OCI-LY3 (cell line): ENCODE measurements around the gene TBKBP1.

Experiments
- H2AFZ ChIP-seq: fragments of 200-600, 300-600 bp; shearing (Covaris generic); 2 replicates; pipeline ENCODE4 v1.6.0; 2014; ENCODE audit warnings: antibody characterized with exemption, low read depth, low read length
- H3K27ac ChIP-seq: fragments of 200-600, 300-600 bp; sonication (generic); 2 replicates; pipeline ENCODE4 v1.5.1; 2014; ENCODE audit warnings: mild to moderate bottlenecking, low read length, moderate library complexity, mixed read lengths
- H3K27me3 ChIP-seq: fragments of 200-600, 300-600 bp; sonication (generic); 2 replicates; pipeline ENCODE4 v1.6.1; 2014; ENCODE audit warnings: low read depth, low read length, mixed read lengths
- H3K36me3 ChIP-seq: fragments of 200-600, 300-600 bp; sonication (generic); replicated peaks from 2 replicates; pipeline ENCODE3; 2014; ENCODE audit warnings: low read depth, low read length, mixed read lengths
- H3K4me1 ChIP-seq: fragments of 300-600, 200-600 bp; sonication (generic); 2 replicates; pipeline ENCODE4 v1.6.1; 2014; ENCODE audit warnings: low read length, mixed read lengths
- H3K4me2 ChIP-seq: fragments of 200-600, 300-600 bp; sonication (generic); 2 replicates; pipeline ENCODE4 v1.6.1; 2014; ENCODE audit warnings: low read length, mixed read lengths
- H3K4me3 ChIP-seq: fragments of 300-600, 200-600 bp; sonication (generic); 2 replicates; pipeline ENCODE4 v1.5.1; 2014; ENCODE audit warnings: antibody characterized with exemption, mild to moderate bottlenecking, low read length, moderate library complexity
- H3K79me2 ChIP-seq: fragments of 300-600, 200-600 bp; shearing (Covaris generic); 2 replicates; pipeline ENCODE4 v1.6.1; 2014; ENCODE audit warnings: mild to moderate bottlenecking, low read length, mixed read lengths
- H3K9ac ChIP-seq: fragments of 300-600, 200-600 bp; shearing (Covaris generic); 2 replicates; pipeline ENCODE4 v1.6.0; 2014; ENCODE audit warnings: mild to moderate bottlenecking, low read length, moderate library complexity
- H3K9me3 ChIP-seq: fragments of 200-600, 300-600 bp; shearing (Covaris generic); 2 replicates; pipeline ENCODE4 v1.6.1; 2014; ENCODE audit warnings: low read length, mixed read lengths; ENCODE audit not compliant: insufficient read depth
- H4K20me1 ChIP-seq: fragments of 200-600, 300-600 bp; sonication (generic); 2 replicates; pipeline ENCODE4 v1.6.1; 2016; ENCODE audit warnings: low read length, mixed read lengths; ENCODE audit not compliant: insufficient read depth
- CTCF ChIP-seq: fragments of 200-600, 300-600 bp; sonication (generic); IDR thresholded peaks from 2 replicates; pipeline ENCODE4 v1.5.1; 2014; ENCODE audit warnings: antibody characterized with exemption, low read length, low read depth
- EZH2phosphoT487 ChIP-seq: fragments of 200-600 bp; shearing (Covaris generic); IDR thresholded peaks from 2 replicates; pipeline ENCODE4 v1.6.1; 2018; ENCODE audit warnings: antibody characterized with exemption, mixed run types, low read depth

TBKBP1 gene

GRCh38 chr17:47703191-47703591, 9.2 kb downstream of the TBKBP1 start:
- H3K9me3 ChIP-seq, result no peaks in the 10 kb centered on the region
- H3K4me2 ChIP-seq, result no peak overlapping the region
- H2AFZ ChIP-seq, result no peak overlapping the region
- no peaks in the 10 kb centered on the region for H4K20me1 ChIP-seq
- H3K79me2 ChIP-seq, result no peaks in the 10 kb centered on the region
- H3K36me3 ChIP-seq, result no peaks in the 10 kb centered on the region
- TF ChIP-seq CTCF (no peak), EZH2phosphoT487 (no peak)
- no peak overlapping the region for H3K4me3 ChIP-seq
- H3K9ac ChIP-seq, result no peak overlapping the region
- peaks cover 50% of the 10 kb centered on the region for H3K27me3 ChIP-seq
- peaks cover 10% of the 10 kb centered on the region; the same call in 1 of the 2 replicates for H3K4me1 ChIP-seq
- H3K27ac ChIP-seq, result no peak overlapping the region

DNA sequence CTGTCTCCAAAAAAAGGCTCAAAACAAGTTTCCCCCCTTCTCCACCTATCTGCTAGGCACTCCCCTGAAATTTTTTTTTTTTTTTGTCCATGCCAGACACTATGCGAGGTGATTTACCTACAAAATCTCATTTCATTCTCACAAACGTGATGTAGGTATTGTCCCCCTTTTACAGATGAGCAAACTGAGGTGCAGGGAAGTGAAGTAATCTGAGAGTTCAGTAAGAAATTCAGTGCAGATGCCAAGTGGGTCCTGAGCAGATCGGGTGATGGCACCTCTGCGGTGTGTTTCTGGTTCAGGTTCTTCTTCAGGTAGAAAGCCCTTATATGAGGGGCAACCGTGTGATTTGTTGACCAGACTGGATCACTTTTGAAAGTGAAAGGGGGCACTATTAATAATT, 9.7 kb downstream of the TBKBP1 start:
- Histone ChIP-seq H3K9ac (no peak overlapping the region), H3K36me3 (no peaks in the 10 kb centered on the region), H3K4me3 (no peak overlapping the region), H3K27me3 (peaks cover 50% of the 10 kb centered on the region), H3K4me2 (no peak overlapping the region), H3K4me1 (peaks cover 10% of the 10 kb centered on the region; the same call in 1 of the 2 replicates), H4K20me1 (no peaks in the 10 kb centered on the region), H2AFZ (no peak overlapping the region), H3K79me2 (no peaks in the 10 kb centered on the region), H3K9me3 (no peaks in the 10 kb centered on the region), H3K27ac (no peak overlapping the region)
- TF ChIP-seq CTCF, result no peak
- no peak for TF ChIP-seq EZH2phosphoT487

GRCh38 chr17:47704116-47704515, 10.2 kb downstream of the TBKBP1 start:
- Histone ChIP-seq H3K9me3 (no peaks in the 10 kb centered on the region), H3K27ac (no peak overlapping the region), H3K79me2 (no peaks in the 10 kb centered on the region), H3K4me1 (peaks cover 10% of the 10 kb centered on the region; the same call in 1 of the 2 replicates), H4K20me1 (no peaks in the 10 kb centered on the region), H3K4me2 (no peak overlapping the region), H3K27me3 (peaks cover 50% of the 10 kb centered on the region), H2AFZ (no peak overlapping the region), H3K4me3 (no peak overlapping the region), H3K36me3 (no peaks in the 10 kb centered on the region), H3K9ac (no peak overlapping the region)
- no peak for TF ChIP-seq EZH2phosphoT487

DNA sequence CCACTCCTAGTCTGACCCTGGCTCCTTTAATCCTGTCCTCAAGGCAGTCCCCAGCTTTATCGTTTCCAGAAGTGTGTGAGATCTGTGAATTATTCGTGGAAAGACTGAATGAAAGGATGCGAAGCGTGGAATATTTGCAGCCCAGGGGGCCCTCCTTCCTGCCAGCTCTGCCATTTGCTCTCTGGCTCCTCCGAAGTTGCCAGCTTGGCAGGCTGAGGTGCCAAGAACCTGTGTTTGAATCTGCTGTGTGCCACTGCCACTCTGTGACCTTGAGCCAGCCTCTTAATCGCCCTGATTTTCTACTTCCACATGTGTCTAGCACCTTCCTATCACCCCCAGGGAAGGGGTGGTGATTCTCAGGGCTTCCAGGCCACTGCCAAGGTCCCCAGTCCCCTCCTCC, 10.8 kb downstream of the TBKBP1 start:
- peaks cover 50% of the 10 kb centered on the region for H3K27me3 ChIP-seq
- H3K4me3 ChIP-seq, result no peak overlapping the region
- H4K20me1 ChIP-seq, result no peaks in the 10 kb centered on the region
- no peaks in the 10 kb centered on the region for H3K79me2 ChIP-seq
- H3K9me3 ChIP-seq, result no peaks in the 10 kb centered on the region
- peaks cover 10% of the 10 kb centered on the region; the same call in 1 of the 2 replicates for H3K4me1 ChIP-seq
- no peak overlapping the region for H3K9ac ChIP-seq
- H3K27ac ChIP-seq, result no peak overlapping the region
- no peak overlapping the region for H2AFZ ChIP-seq
- no peak overlapping the region for H3K4me2 ChIP-seq
- no peaks in the 10 kb centered on the region for H3K36me3 ChIP-seq
- TF ChIP-seq CTCF, result no peak
